HG03025 (cell line): ENCODE measurements around the gene KLRC2.
"Not testable (repeated sequence)": the region's sequence is repeated elsewhere in the genome, so short reads cannot be mapped to it uniquely, and the experiment has no call there.

Source experiments
- ATAC-seq: cut with Tn5 transposase; IDR thresholded peaks from one replicate; pipeline ENCODE4 v1.9.1; 2021; ENCODE audit warnings: mild to moderate bottlenecking, moderate library complexity; ENCODE audit not compliant: unreplicated experiment, low FRiP score

Gene KLRC2

DNA sequence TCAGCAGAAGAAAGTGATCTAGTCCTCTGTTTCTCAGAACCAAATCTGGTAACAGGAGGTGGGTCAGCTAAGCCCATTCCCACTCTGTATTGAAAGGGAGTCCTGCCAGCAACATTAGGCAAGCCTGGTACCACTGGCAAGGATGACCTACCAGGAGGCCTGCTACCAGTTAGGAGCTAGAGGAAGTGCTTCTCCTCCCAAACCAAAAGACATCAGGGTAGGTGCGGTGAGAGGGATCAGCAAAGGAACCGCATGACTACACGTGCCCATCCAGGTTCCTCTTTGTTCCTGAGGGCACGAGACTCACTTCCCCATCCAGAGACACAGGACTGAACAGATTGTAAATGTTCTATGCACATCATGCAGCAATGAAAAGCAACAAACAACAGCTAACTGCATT is 29.1 kb downstream of the KLRC2 start:
- no peak for ATAC-seq

- ATAC-seq: no peak
These were observed 30.5 kb downstream of the KLRC2 start for GRCh38 chr12:10405294-10405693.

DNA sequence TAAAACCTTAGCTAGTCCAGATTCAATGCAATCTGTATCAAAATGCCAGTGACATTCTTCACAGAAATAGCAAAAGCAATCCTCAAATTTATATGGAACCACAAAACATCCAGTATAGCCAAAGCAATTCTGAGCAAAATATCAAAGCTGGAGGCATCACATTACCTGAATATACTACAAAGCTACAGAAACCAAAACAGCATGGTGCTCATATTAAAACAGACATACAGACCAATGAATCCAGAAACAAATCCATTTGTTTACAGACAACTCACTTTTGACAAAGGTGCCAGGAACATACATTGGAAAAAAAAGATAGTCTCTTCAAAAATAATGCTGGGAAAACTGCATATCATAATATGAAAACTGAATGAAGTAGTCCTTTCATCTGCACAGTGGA is 31.0 kb downstream of the KLRC2 start:
- ATAC-seq: no peak

GRCh38 chr12:10400829-10401228 is 35.0 kb downstream of the KLRC2 start:
- ATAC-seq: no peak

- no peak for ATAC-seq
These were observed 37.6 kb downstream of the KLRC2 start for GRCh38 chr12:10398168-10398567.

DNA sequence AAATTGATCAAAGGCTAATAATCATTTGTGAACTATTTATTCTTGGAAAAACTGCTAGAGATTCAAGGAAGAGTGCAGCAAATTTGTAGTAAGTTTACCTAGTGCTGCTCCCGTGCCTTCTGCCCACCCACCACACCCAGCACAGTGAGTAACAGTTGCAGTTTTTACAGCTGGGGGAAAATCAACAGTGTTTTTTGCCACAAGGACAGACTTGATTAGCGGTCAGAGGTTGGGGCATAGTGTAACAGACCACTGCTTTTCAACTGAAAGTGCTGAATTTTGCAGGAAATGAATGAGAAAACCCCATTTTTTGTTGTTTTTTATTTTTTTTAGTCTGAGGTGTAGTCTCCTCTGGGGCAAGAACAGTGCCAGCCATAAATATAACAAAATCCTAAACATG is 38.5 kb downstream of the KLRC2 start:
- no peak for ATAC-seq

DNA sequence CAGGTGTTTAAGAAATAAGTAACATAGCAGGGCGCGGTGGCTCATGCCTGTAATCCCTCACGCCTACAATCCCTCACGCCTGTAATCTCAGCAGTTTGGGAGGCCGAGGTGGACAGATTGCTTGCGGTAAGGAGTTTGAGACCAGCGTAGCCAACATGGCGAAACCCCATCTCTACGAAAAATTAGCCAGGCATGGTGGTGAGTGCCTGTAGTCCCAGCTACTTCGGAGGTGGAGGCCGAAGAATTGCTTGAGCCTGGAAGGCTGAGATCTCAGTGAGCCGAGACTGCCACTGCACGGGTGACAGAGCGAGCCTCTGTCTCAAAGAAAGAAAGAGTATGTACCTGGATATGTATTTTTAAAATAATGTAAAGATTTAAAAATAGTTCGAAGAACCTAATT is 39.6 kb downstream of the KLRC2 start:
- not testable (repeated sequence) for ATAC-seq

DNA sequence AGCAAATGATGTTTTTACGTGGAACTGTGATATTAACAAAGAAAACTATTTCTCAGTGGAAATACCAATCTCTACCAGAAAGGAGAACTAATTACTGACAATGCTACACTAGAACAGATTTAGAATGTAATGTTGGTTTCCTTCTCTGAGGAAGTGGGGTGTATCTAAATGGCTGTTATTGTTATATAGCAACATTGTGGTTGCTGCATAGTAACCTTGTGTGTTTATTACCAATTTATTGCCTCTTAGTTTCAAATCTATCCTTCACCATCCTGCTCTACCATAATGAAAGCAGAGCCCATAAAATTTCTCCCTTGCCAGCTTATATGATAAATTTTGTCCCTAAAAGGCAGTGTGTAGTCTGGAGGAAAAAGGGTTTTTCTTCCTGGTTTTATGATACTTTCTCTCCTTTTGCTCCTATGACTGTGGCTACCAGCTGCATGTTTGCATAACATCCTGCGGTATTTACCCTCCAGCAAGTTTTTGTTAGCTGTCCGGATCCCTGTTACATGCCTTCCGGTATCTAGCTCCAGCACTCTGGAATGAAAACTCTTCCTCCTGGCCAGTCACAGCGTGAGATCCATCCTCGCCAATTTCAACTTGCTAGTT is 40.3 kb downstream of the KLRC2 start:
- peak; percentile 88 for ATAC-seq

GRCh38 chr12:10394531-10395152 is 41.2 kb downstream of the KLRC2 start:
- not testable (repeated sequence) for ATAC-seq

GRCh38 chr12:10393291-10393690 is 42.5 kb downstream of the KLRC2 start:
- ATAC-seq: no peak

GRCh38 chr12:10392394-10392930 is 43.3 kb downstream of the KLRC2 start:
- peak; percentile 42 for ATAC-seq

GRCh38 chr12:10390991-10391390 is 44.8 kb downstream of the KLRC2 start:
- ATAC-seq: not testable (repeated sequence)

- ATAC-seq: no peak
These were observed 45.9 kb downstream of the KLRC2 start, which contains the start of gene KLRK1 for GRCh38 chr12:10389904-10390303. TSS of gene KLRK1 (minus strand) at chr12:10390041. CDS start at chr12:10388810, 1,231 bp downstream.

GRCh38 chr12:10388624-10389413 is 47.0 kb downstream of the KLRC2 start:
- no peak for ATAC-seq

DNA sequence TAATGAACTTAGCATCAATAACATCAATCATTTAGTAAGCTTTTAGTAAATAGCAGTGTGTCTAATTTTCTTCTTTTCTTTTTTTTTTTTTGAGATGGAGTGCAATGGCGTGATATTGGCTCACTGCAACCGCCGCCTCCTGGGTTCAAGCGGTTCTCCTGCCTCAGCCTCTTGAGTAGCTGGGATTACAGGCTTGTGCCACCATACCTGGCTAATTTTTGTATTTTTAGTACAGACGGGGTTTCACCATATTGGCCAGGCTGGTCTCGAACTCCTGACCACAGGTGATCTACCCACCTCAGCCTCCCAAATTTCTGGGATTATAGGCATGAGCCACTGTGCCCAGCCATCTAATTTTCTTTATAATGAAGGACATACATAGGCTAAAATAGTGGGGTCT is 48.3 kb downstream of the KLRC2 start:
- ATAC-seq: not testable (repeated sequence)

GRCh38 chr12:10386857-10387256 is 49.0 kb downstream of the KLRC2 start:
- no peak for ATAC-seq

GRCh38 chr12:10385166-10385613 is 50.6 kb downstream of the KLRC2 start:
- no peak for ATAC-seq

DNA sequence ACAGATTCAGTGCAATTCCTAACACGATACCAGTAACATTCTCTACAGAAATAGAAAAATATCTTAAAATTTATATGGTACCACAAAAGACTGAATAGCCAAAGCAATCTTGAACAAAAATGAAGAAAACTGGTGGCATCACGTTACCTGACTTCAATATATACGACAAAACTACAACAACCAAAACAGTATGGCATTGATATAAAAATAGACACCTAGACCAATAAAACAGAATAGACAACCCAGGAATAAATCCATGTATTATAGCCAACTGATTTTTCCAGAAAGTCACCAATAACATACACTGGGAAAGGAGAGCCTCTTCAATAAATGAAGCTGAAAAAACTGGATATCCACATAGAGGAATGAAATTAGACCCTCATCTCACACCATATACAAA is 51.6 kb downstream of the KLRC2 start:
- ATAC-seq: no peak

DNA sequence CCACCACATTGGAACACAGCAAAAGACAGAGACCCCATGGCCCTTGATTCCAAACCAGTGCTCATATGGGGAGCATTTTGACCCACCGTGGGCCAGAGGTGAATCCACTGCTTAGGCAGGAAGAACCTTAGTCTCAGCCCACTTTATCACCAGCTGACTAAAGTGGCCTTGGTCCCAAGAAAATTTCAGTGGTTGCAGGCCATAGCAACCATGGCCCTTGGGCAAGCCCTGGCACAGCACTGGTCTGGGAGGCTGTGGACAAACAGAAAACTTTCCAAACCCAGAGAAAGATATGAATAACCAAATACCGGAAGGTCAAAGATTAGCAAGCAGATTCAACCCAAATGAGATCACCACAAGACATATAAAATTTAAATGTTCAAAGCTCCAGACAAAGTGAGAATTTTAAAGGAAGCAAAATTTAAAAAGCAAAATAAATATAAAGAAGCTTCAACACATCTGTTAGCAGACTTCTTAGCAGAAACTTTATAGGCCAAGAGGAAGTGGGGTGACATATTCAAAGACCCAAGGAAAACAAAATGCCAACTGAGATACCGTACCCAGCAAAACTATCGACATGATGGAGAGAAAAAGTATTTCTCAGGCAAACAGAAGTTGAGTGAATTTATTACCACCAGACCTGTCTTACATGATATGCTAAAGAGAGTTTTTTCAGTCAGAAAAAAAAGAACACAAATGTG is 53.7 kb downstream of the KLRC2 start:
- no peak for ATAC-seq
